Endodermal cell (in vitro differentiated cells): ENCODE data around the gene MBD4. TPM values are rescaled to one million over a fixed set of nuclear protein-coding genes. Genes with fewer than 3 reads are reported as not detected.

Experiments used
- DNase-seq: peaks from one replicate; pipeline ENCODE4 v3.0.0-alpha.2; 2017
- H3K27ac ChIP-seq: 2 replicates; pipeline ENCODE4 v1.5.1; 2013; ENCODE audit warnings: mild to moderate bottlenecking, low read depth, low read length, moderate library complexity
- H3K27me3 ChIP-seq: 2 replicates; pipeline ENCODE4 v1.6.1; 2013; ENCODE audit warnings: mild to moderate bottlenecking, low read length, moderate library complexity; ENCODE audit not compliant: insufficient read depth, control insufficient read depth, poor library complexity, severe bottlenecking
- H3K36me3 ChIP-seq: 2 replicates; pipeline ENCODE4 v1.7.0; 2013; ENCODE audit warnings: mild to moderate bottlenecking, low read length, moderate library complexity; ENCODE audit not compliant: control insufficient read depth, insufficient read depth
- H3K4me1 ChIP-seq: one replicate; pipeline ENCODE4 v1.7.0; 2013; ENCODE audit warnings: low read length; ENCODE audit not compliant: control insufficient read depth, insufficient read depth
- H3K4me3 ChIP-seq: 2 replicates; pipeline ENCODE4 v1.5.1; 2013; ENCODE audit warnings: mild to moderate bottlenecking, low read length, moderate library complexity
- H3K9ac ChIP-seq: 2 replicates; pipeline ENCODE4 v1.6.1; 2013; ENCODE audit warnings: mild to moderate bottlenecking, low read length, moderate library complexity; ENCODE audit not compliant: poor library complexity, severe bottlenecking; ENCODE audit errors: extremely low read depth
- H3K9me3 ChIP-seq: 2 replicates; pipeline ENCODE4 v1.6.1; 2013; ENCODE audit warnings: mild to moderate bottlenecking, low read length, moderate library complexity; ENCODE audit not compliant: control insufficient read depth
- H3K27ac Mint-ChIP-seq: 2 replicates; pipeline ENCODE4 v1.8.0; 2020; ENCODE audit warnings: mixed read lengths
- H3K27me3 Mint-ChIP-seq: 2 replicates; pipeline ENCODE4 v1.8.0; 2021; ENCODE audit warnings: mild to moderate bottlenecking, mixed read lengths; ENCODE audit not compliant: insufficient read depth
- H3K36me3 Mint-ChIP-seq: 2 replicates; pipeline ENCODE4 v1.8.0; 2020; ENCODE audit warnings: low read depth, mixed read lengths
- H3K4me1 Mint-ChIP-seq: 2 replicates; pipeline ENCODE4 v1.8.0; 2020; ENCODE audit warnings: mixed read lengths
- H3K4me3 Mint-ChIP-seq: 2 replicates; pipeline ENCODE4 v1.8.0; 2020; ENCODE audit warnings: mild to moderate bottlenecking, moderate library complexity, mixed read lengths
- H3K9me3 Mint-ChIP-seq: 2 replicates; pipeline ENCODE4 v1.8.0; 2020; ENCODE audit warnings: mild to moderate bottlenecking, mixed read lengths
- CTCF ChIP-seq: fragments of 200-600 bp; sonication (generic); conservative IDR thresholded peaks from 2 replicates; pipeline ENCODE4 v1.5.0; 2021; ENCODE audit warnings: antibody characterized with exemption, mild to moderate bottlenecking
- WGBS, 2 experiments: methylation state at CpG; one replicate each; pipeline versions ENCODE4 v1.1.5 to v1.1.7; 2013; ENCODE audit warnings: missing lambda C conversion rate in 2 of 2, mixed read lengths in 1 of 2; ENCODE audit not compliant: insufficient coverage in 1 of 2, insufficient read length in 1 of 2; 5-methylcytosine and 5-hydroxymethylcytosine counted together
- total RNA-seq, 2 donors: library from RNA; stranded (reverse); fragmentation: NEBNext Ultra II Directional in 1 of 2; extraction: Animal tissue kit (Norgen Biotek cat#: 25700) in 1 of 2; gene quantifications; 2 replicates in 1 of 2; 3 replicates in 1 of 2; pipeline ENCODE4 v1.2.1, GENCODE V29; 2021

MBD4 gene
- total RNA-seq, 2 donors from 2014 or later = 39.5 to 45.5 TPM

DNA sequence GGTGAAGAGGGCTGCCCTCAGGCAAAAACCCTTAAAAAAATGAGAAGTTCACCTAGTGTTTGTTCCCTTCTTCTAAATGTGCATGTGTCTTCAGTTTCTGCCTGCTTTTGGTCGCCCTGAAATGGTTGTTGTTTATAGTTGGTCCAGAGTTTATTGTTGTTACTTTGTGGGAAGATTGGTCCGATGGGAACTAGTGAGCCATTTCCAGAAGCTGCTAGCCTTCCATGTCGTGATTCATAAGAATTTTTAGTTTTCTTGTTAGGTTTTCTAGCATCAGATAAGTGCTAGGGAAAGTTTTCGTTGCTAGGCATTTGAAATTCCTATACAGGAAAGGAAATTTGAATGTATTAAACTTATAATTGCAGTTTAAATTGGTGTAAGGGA is 34.0 kb upstream of the MBD4 start:
- H3K4me1 ChIP-seq = no peaks in the 10 kb centered on the region
- H3K9me3 ChIP-seq = no peaks in the 10 kb centered on the region
- H3K27ac Mint-ChIP-seq = no peak overlapping the region
- no peak overlapping the region for H3K4me3 Mint-ChIP-seq
- no peaks in the 10 kb centered on the region for H3K27me3 Mint-ChIP-seq
- H3K36me3 Mint-ChIP-seq = peaks cover 37% of the 10 kb centered on the region
- DNase-seq = no peak
- peaks cover 2% of the 10 kb centered on the region for H3K4me1 Mint-ChIP-seq
- WGBS, 2 experiments = 78 to 90% methylated on average over 4 of the region's 4 CpGs
- H3K9me3 Mint-ChIP-seq = no peaks in the 10 kb centered on the region
- no peak overlapping the region for H3K9ac ChIP-seq
- H3K36me3 ChIP-seq = peaks cover 26% of the 10 kb centered on the region
- no peak overlapping the region for H3K4me3 ChIP-seq
- TF ChIP-seq CTCF = no peak
- no peaks in the 10 kb centered on the region for H3K27me3 ChIP-seq
- no peak overlapping the region for H3K27ac ChIP-seq

- H3K4me1 Mint-ChIP-seq = peaks cover 2% of the 10 kb centered on the region
- H3K4me3 ChIP-seq = no peak overlapping the region
- H3K4me1 ChIP-seq = no peaks in the 10 kb centered on the region
- no peak for DNase-seq
- H3K27me3 ChIP-seq = no peaks in the 10 kb centered on the region
- no peak overlapping the region for H3K27ac Mint-ChIP-seq
- H3K36me3 ChIP-seq = peaks cover 21% of the 10 kb centered on the region
- 91 to 92% methylated on average over 2 to 4 of the region's 4 CpGs for WGBS, 2 experiments
- no peak for TF ChIP-seq CTCF
- H3K9ac ChIP-seq = no peak overlapping the region
- H3K27me3 Mint-ChIP-seq = no peaks in the 10 kb centered on the region
- no peaks in the 10 kb centered on the region for H3K9me3 Mint-ChIP-seq
- H3K4me3 Mint-ChIP-seq = no peak overlapping the region
- H3K9me3 ChIP-seq = no peaks in the 10 kb centered on the region
- no peak overlapping the region for H3K27ac ChIP-seq
- peaks cover 34% of the 10 kb centered on the region for H3K36me3 Mint-ChIP-seq
Observed at GRCh38 chr3:129473067-129473768, 33.5 kb upstream of the MBD4 start.

GRCh38 chr3:129470861-129471260 is 31.1 kb upstream of the MBD4 start:
- no peak for TF ChIP-seq CTCF
- H3K9me3 Mint-ChIP-seq = no peaks in the 10 kb centered on the region
- no peaks in the 10 kb centered on the region for H3K27me3 Mint-ChIP-seq
- Histone ChIP-seq H3K27me3 (no peaks in the 10 kb centered on the region), H3K27ac (no peak overlapping the region), H3K4me1 (no peaks in the 10 kb centered on the region), H3K36me3 (peaks cover 13% of the 10 kb centered on the region), H3K4me3 (no peak overlapping the region), H3K9ac (no peak overlapping the region), H3K9me3 (no peaks in the 10 kb centered on the region)
- WGBS, 2 experiments = 91 to 100% methylated on average over 2 of the region's 2 CpGs
- peaks cover 18% of the 10 kb centered on the region for H3K36me3 Mint-ChIP-seq
- H3K27ac Mint-ChIP-seq = no peak overlapping the region
- no peak overlapping the region for H3K4me3 Mint-ChIP-seq
- DNase-seq = no peak
- peaks cover 5% of the 10 kb centered on the region for H3K4me1 Mint-ChIP-seq
